Upper lobe of left lung (tissue), 6 donors: Measurements from ENCODE around the gene GNAI1. TPM values are rescaled to one million over a fixed set of nuclear protein-coding genes. Genes with fewer than 3 reads are reported as not detected.
"Not testable (repeated sequence)": the region's sequence is repeated elsewhere in the genome, so short reads cannot be mapped to it uniquely, and the experiment has no call there.

ENCODE experiments used
- ATAC-seq, 2 donors: fragments of 200-7000 bp; cut with Tn5 transposase; one replicate each; pipeline ENCODE4 v1.9.1; 2022; ENCODE audit warnings: mild to moderate bottlenecking in 2 of 2, moderate library complexity in 2 of 2; ENCODE audit not compliant: low FRiP score in 2 of 2
- DNase-seq, 2 donors: peaks; one replicate each; pipeline ENCODE4 v3.0.0-alpha.2; 2019 to 2020
- H3K27ac ChIP-seq, 4 donors: fragments of 200-600 bp; sonication (generic); one replicate each; pipeline ENCODE4 v1.5.1; 2016 to 2019
- H3K27me3 ChIP-seq, 4 donors: fragments of 200-600 bp; sonication (generic); one replicate each; pipeline ENCODE4 v1.5.1; 2017 to 2019
- H3K36me3 ChIP-seq, 4 donors: fragments of 200-600 bp; sonication (generic); one replicate each; pipeline ENCODE4 v1.5.1; 2016 to 2019
- H3K4me1 ChIP-seq, 4 donors: fragments of 200-600 bp; sonication (generic); one replicate each; pipeline ENCODE4 v1.5.1; 2018 to 2019
- H3K4me3 ChIP-seq, 4 donors: fragments of 200-600 bp; sonication (generic); one replicate each; pipeline ENCODE4 v1.5.1; 2017 to 2019; ENCODE audit warnings: mild to moderate bottlenecking in 2 of 4, moderate library complexity in 1 of 4
- H3K9me3 ChIP-seq, 4 donors: fragments of 200-600 bp; sonication (generic); one replicate each; pipeline ENCODE4 v1.5.1; 2018 to 2019
- CTCF ChIP-seq, 6 experiments: fragments of 450-650 bp in 4 of 6; fragments of 200-600 bp in 2 of 6; sonication (generic) in 2 of 6; IDR thresholded peaks; one replicate each; pipeline ENCODE4 v1.5.1; 2016 to 2019; ENCODE audit warnings: antibody characterized with exemption in 6 of 6
- EP300 ChIP-seq, 4 donors: sonication (generic); formaldehyde crosslinking; IDR thresholded peaks; one replicate each; pipeline ENCODE4 v1.5.1; 2017; ENCODE audit warnings: antibody characterized with exemption in 4 of 4, control low read depth in 2 of 4
- POLR2A ChIP-seq, 4 donors: fragments of 450-650 bp; IDR thresholded peaks; one replicate each; pipeline ENCODE4 v1.5.1; 2016 to 2017; ENCODE audit warnings: antibody characterized with exemption in 4 of 4, mild to moderate bottlenecking in 2 of 4
- POLR2AphosphoS5 ChIP-seq, 2 donors: sonication (generic); formaldehyde crosslinking; IDR thresholded peaks; one replicate each; pipeline ENCODE4 v1.5.1; 2017; ENCODE audit warnings: antibody characterized with exemption in 2 of 2
- WGBS, 2 donors: methylation state at CpG; one replicate each; pipeline ENCODE4 v1.1.5; 2017 to 2018; 5-methylcytosine and 5-hydroxymethylcytosine counted together
- total RNA-seq, 6 donors: library from RNA; depleted of rRNA in 4 of 6; stranded (reverse); fragments of >200 nt in 4 of 6; gene quantifications; one replicate each; pipeline versions ENCODE4 v1.1.0 to v1.2.1, GENCODE V29; 2016 to 2021
- donor health status: DM: no; HTN: no; CAD: no; lungs with moderate emphysema.
- donor health status: DM: no; HTN: yes; CAD: no; lungs with severe emphysema.

GNAI1 gene
- total RNA-seq, 6 donors from 2014 or later = 16.7 to 26.6 (median 21.5) TPM

GRCh38 chr7:80153446-80153845 lies 18.8 kb downstream of the GNAI1 start:
- H3K27ac ChIP-seq = no peak overlapping the region
- 67 to 68% methylated on average over 1 of the region's 1 CpG for WGBS, 2 donors
- ATAC-seq (no peak), DNase-seq (no peak)
- H3K4me3 ChIP-seq = no peak overlapping the region
- H3K36me3 ChIP-seq = no peaks in the 10 kb centered on the region
- H3K27me3 ChIP-seq = no peaks in the 10 kb centered on the region
- H3K4me1 ChIP-seq = peaks cover 6 to 32% (median 16%) of the 10 kb centered on the region in 4 donors
- no peaks in the 10 kb centered on the region for H3K9me3 ChIP-seq
- TF ChIP-seq CTCF (IDR thresholded peaks at IDR 0.05) (no peak), EP300 (IDR thresholded peaks at IDR 0.05) (no peak), POLR2A (IDR thresholded peaks at IDR 0.05) (no peak), POLR2AphosphoS5 (IDR thresholded peaks at IDR 0.05) (no peak)

GRCh38 chr7:80154656-80155333 lies 20.2 kb downstream of the GNAI1 start:
- no peaks in the 10 kb centered on the region for H3K27me3 ChIP-seq
- H3K36me3 ChIP-seq = no peaks in the 10 kb centered on the region
- no peak overlapping the region for H3K27ac ChIP-seq
- DNase-seq (no peak), ATAC-seq (no peak)
- H3K9me3 ChIP-seq = no peaks in the 10 kb centered on the region
- peaks cover 6 to 32% (median 16%) of the 10 kb centered on the region in 4 donors for H3K4me1 ChIP-seq
- no peak for TF ChIP-seq CTCF (IDR thresholded peaks at IDR 0.05)
- TF ChIP-seq EP300 (IDR thresholded peaks at IDR 0.05) = no peak
- no peak for TF ChIP-seq POLR2A (IDR thresholded peaks at IDR 0.05)
- no peak for TF ChIP-seq POLR2AphosphoS5 (IDR thresholded peaks at IDR 0.05)
- no peak overlapping the region for H3K4me3 ChIP-seq

- H3K4me1 ChIP-seq = peaks cover 6 to 32% (median 16%) of the 10 kb centered on the region in 4 donors
- H3K36me3 ChIP-seq = no peaks in the 10 kb centered on the region
- TF ChIP-seq POLR2A (IDR thresholded peaks at IDR 0.05) (no peak), CTCF (IDR thresholded peaks at IDR 0.05) (no peak), POLR2AphosphoS5 (IDR thresholded peaks at IDR 0.05) (no peak), EP300 (IDR thresholded peaks at IDR 0.05) (no peak)
- no peak for ATAC-seq
- WGBS, 2 donors = 79 to 94% methylated on average over 1 of the region's 1 CpG
- no peak overlapping the region for H3K4me3 ChIP-seq
- H3K9me3 ChIP-seq = no peaks in the 10 kb centered on the region
- no peak for DNase-seq
- no peaks in the 10 kb centered on the region for H3K27me3 ChIP-seq
- no peak overlapping the region for H3K27ac ChIP-seq
Measured at GRCh38 chr7:80155374-80155773, 20.7 kb downstream of the GNAI1 start.

- H3K9me3 ChIP-seq, H3K27ac ChIP-seq, DNase-seq, H3K4me3 ChIP-seq, ATAC-seq, H3K27me3 ChIP-seq, H3K36me3 ChIP-seq: not testable (repeated sequence)
- WGBS, 2 donors = 85 to 87% methylated on average over 4 of the region's 4 CpGs
- peaks cover 6 to 18% (median 13%) of the 10 kb centered on the region in 4 donors for H3K4me1 ChIP-seq
Measured at GRCh38 chr7:80157770-80158169, 23.1 kb downstream of the GNAI1 start.

GRCh38 chr7:80159802-80160201 lies 25.2 kb downstream of the GNAI1 start:
- Histone ChIP-seq H3K9me3 (no peaks in the 10 kb centered on the region), H3K4me1 (peaks cover 0 to 8% (median 4%) of the 10 kb centered on the region in 4 donors), H3K36me3 (no peaks in the 10 kb centered on the region), H3K27ac (no peak overlapping the region), H3K27me3 (no peaks in the 10 kb centered on the region), H3K4me3 (no peak overlapping the region)
- 92 to 97% methylated on average over 3 of the region's 3 CpGs for WGBS, 2 donors
- ATAC-seq (no peak), DNase-seq (no peak)
- TF ChIP-seq CTCF (IDR thresholded peaks at IDR 0.05) (no peak), POLR2A (IDR thresholded peaks at IDR 0.05) (no peak), POLR2AphosphoS5 (IDR thresholded peaks at IDR 0.05) (no peak), EP300 (IDR thresholded peaks at IDR 0.05) (no peak)
